GM04503 (cell line): Measurements from ENCODE around the gene TUT7.

ENCODE experiments used
- DNase-seq: peaks from one replicate; pipeline ENCODE4 v3.0.0-alpha.2; 2012; ENCODE audit warnings: low read depth

The TUT7 gene

DNA sequence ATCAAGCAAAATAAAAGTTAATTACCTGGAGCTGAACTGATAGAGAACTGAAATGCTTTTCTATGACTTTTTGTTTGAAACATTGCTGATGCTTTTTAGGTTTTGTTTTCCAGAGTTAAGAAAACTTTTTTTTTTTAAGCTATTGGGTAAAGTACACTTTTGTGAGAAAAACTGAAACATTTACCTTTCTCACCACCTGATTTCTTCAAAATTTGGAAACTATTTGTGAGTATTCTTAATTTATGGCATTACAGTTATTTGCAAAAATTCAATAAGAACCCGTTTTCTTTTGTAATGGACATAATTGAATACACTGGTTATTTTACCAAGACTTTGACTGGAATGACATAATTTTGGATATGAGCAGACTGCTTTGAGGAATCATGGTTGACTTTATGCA is 101.3 kb downstream of the TUT7 start:
- DNase-seq = no peak

DNA sequence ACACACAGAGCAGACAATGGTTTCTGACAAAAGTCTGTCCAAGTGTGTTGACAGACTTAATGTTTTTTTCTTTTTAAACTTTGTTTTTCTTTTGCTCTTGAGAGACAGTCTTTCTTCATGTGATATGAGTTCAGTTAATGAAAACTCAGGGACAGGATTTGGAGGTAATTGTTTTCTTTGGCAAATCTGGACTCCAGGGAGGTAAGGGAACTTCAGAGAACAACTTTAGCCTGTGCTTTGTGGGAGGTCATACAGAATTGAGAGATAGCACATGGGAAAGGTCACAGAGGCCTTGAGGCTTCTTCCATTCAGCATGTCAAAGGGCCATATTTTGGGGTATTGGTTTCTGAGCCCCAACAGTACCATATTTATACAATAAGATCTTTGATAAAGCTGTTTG is 104.1 kb downstream of the TUT7 start:
- no peak for DNase-seq

DNA sequence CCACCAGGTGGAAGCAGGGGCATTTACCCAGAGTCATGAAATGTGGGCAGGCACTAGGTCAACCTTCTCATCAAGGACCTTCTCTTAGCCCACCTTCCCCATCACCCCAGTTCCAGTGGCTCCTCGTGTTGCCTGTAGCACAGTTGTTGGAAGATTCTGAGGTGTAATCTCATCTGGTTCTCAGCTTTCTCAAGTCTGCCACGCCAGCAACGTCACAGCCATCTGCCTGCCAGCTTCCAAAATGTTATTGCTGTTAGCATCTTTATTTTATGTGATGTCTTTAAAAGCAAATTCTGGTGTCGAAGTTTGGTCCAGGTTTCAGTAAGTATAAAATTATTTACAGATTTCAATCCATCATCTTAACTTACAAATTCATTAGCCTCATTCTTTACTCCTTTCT is 105.5 kb downstream of the TUT7 start:
- no peak for DNase-seq

DNA sequence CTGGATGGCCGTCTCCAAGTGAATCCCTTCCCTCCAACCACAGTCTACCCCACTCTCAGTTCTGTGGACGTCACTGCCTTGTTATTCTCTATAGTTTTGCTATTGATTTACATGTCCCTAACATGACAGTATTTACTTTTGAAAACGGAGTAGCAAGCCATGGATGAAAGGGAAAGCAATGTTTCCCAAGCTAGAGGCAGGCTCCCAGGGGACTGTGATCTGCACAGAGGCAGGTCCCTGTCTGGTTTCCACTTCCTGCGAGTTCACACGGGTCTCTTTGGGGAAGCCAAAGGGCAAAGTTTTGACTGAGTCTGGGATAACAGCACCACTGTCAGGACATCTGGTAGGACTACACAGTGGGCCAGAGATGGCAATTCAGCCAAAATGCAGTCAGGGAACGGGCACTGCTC is 107.5 kb downstream of the TUT7 start:
- DNase-seq = no peak

DNA sequence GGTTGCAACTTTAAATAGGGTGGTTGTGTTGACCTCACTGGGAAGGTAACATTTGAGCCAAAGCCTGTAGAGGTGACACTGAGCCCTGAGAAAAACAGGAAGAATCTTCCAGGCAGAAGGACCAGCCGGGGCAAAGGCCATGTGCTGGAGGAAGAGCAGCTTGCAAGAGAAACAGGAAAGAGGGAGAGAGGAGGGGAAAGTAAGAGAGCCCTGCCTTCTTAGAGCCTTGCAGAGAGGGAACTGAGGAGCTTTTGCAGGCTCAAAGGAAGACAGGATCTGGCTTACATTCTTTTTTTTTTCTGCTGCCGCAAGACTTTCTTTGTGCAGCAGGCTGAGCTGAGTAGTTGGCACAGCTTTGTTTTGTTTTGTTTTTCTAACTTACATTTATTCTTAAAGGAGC is 112.1 kb downstream of the TUT7 start:
- no peak for DNase-seq

DNA sequence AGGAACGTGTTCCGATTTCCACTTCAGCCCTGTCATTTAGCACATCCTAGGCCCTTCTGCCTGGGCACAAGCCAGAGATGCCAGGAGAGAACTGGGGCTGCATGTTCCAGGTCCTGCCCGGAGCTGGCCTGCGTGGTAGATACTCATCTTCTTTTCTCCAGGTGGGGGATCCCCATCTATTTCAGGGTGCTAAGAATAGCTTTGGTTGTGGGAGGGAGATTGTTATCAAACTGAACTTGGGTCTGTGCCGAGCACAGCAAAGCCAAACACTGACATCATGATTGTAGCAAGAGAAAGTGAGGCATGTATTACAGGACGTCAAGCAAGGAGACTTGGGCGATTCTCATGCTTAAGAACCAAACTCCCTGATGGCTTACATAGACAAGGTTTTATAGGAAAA is 113.0 kb downstream of the TUT7 start:
- DNase-seq = no peak

DNA sequence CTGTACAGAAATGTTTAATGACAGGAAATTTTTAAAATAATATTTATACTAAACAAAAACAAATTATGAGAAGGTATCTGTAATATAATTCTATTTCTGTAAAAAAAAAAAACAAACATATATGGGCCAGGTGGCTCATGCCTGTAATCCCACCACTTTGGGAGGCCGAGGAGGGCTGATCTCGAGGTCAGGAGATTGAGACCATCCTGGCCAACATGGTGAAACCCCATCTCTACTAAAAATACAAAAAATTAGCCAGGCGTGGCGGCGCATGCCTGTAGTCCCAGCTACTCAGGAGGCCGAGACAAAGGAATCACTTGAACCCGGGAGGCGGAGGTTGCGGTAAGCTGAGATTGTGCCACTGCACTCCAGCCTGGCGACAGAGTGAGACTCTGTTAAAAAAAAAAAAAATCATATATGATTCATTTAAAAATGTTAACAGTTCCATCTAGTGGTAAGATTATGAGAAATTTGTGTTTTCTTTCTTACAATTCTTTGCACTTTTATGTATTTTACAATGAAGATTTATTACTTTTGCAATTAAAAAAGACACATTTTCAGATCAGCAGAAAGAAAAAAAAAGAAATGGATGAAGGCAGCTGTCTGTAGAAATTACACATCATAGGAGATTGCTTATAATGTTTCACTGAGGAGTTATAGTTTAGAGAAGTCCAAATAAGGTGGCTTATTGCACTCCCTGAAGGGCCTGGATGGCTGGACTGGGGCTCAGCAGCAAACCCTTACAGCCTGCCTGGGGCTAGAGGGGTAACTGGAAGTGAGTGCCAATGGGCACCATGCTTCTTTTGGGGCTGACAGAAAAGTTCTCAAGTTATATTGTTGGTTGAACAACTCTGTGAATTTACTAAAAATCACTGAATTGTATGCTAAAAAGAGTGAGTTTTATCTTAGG is 115.1 kb downstream of the TUT7 start:
- no peak for DNase-seq
